H54 (cell line): ENCODE measurements around the gene VPS37C.

Experiments used
- DNase-seq: peaks from one replicate; pipeline ENCODE4 v3.0.0; 2011; ENCODE audit warnings: low spot score, mixed read lengths; ENCODE audit not compliant: insufficient read length
- FAIRE-seq: peaks from 3 replicates; lab custom pipeline; 2011; peaks lifted over from hg19 to GRCh38; lab: Jason Lieb, UNC
- POLR2A ChIP-seq: IDR thresholded peaks from 2 replicates; pipeline ENCODE4 v1.6.1; 2011; ENCODE audit warnings: low read depth, mild to moderate bottlenecking, low read length

VPS37C gene

DNA sequence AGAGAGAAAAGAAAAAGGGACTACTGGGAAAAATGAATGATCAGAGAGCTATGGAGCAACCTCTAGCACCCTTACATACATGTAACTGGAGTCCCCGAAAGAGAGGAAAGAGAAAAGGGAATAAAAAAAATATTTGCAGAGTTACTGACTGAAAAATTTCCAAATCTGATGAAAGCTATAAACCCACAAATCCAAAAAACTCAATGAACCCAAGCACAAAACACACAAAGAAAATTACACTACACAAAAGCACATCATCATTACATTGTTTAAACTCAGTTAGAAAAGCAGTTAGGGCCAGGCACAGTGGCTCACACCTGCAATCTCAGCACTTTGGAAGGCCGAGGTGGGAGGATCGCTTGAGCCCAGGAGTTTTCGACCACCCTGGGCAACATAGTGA, 6.7 kb downstream of the VPS37C start:
- FAIRE-seq, result no peak
- DNase-seq, result no peak
- no peak for TF ChIP-seq POLR2A

- FAIRE-seq, result no peak
- TF ChIP-seq POLR2A, result no peak
- no peak for DNase-seq
Measured at GRCh38 chr11:61153593-61154095, 7.6 kb downstream of the VPS37C start.

GRCh38 chr11:61152816-61153592, 8.2 kb downstream of the VPS37C start:
- FAIRE-seq (no peak), DNase-seq (no peak)
- no peak for TF ChIP-seq POLR2A

DNA sequence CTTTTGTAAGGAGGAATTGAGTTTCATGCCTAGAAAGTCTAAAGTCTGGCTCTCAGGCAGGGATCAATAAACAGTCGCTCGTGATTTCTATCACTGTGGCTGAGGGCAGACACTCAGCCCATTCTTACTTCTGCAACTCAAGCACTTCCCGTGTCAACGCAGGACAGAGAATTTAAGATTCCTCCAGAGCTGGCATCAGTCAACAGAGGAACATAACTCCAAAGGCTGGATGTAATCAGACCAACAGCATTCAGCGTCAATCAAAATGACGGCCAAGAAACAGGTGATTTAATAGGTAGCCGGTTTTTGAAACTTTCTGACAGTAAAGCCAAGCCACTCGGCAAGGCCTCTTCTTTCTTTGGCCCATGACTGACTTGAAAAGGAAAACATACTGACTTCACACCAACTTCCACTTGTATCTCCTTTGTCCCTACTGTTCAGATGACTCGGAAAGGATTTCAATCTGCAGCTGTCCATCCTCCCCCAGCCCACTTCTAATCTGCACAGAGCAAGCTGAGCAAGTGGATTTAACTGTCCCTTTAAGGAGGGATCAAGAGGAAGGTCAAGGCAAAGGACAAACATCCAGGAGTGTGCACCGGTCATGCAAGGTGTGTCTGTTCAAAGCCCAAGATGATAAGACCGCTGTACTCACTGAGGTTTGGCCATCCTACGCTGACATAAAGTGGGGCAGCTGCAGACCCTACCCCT, 9.5 kb downstream of the VPS37C start:
- FAIRE-seq, result no peak
- TF ChIP-seq POLR2A, result no peak
- DNase-seq, result no peak

- no peak for TF ChIP-seq POLR2A
- no peak for FAIRE-seq
- DNase-seq, result no peak
Measured at GRCh38 chr11:61150706-61151544, 10.3 kb downstream of the VPS37C start.

GRCh38 chr11:61149624-61150615, 11.3 kb downstream of the VPS37C start:
- DNase-seq, result no peak
- no peak for TF ChIP-seq POLR2A
- no peak for FAIRE-seq

- no peak for DNase-seq
- no peak for FAIRE-seq
- no peak for TF ChIP-seq POLR2A
Measured at GRCh38 chr11:61147791-61148620, 13.2 kb downstream of the VPS37C start.

- no peak for TF ChIP-seq POLR2A
Measured at GRCh38 chr11:61147271-61147670, 14.0 kb downstream of the VPS37C start.

GRCh38 chr11:61146416-61146815, 14.8 kb downstream of the VPS37C start:
- FAIRE-seq (no peak), DNase-seq (no peak)
- TF ChIP-seq POLR2A, result no peak

More at GRCh38 chr11:61147271-61147670, 14.0 kb downstream of the VPS37C start:
- DNase-seq (no peak), FAIRE-seq (no peak)

DNA sequence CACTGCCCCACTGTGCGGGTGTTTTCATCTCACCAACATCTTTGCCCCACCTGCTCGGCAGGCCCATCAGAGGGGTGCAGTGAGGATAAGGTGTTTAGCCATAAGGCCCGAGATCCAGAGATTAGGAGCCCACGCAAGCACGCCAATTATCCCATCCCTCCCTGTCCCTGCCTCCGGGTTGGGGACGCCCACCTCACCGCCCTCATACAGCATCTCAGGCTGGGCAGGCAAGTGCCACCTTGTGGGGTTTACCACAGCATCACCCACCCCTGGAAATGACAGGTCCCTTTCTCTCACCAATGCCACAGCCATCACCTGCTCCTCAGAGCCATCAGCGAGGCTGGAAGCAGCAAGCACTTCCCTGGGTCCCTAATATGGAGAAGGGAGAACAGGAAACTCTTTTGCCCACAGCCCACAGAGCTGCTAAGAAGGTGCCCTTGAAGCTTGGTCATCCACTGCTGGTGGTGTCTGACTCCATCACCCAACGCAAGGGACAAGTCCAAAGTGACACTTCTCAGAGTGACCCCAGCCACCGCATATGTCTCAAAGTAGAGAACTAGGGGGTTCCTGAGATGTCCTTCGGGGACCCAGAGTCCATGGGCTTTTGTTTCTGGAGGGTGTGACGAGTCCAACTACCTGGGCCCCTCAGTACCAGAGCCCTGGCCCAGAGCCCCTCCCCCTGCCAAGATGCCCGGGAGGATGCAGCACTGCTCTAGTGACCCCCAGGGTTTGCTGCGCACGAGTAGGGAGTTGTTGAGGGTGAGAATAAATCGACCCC, 15.8 kb downstream of the VPS37C start:
- DNase-seq (no peak), FAIRE-seq (no peak)
- TF ChIP-seq POLR2A, result no peak

DNA sequence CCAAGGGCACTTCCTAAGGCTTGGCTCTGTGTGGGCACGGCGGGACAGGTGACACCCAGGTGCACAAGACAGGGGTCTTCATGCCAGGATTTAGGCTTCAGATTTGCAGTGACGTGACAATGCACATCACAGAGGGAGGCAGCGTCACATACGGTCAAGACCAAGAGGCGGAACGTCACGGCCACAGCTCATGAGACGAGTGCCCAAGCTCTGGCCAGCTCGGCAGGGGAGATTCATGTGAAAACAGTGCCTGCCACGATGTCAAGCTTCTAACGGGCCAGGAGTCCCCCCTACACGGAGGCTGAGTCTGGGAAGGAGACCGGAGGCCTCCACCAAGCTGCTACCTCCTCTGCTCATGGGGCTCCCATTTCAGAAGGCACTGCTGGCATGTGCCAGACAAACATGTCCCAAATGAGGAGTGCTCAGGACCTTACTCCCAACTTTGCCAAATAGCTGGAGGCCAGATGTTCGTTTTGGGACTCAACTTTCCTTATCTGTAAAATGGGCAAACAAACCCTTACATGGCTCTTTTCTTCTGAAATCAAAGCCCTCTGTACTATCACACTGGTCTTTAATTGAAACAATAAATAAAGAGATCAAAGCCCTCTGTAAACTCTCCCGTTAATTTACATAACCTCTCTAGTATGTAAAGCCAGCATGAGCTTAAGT, 16.6 kb downstream of the VPS37C start:
- DNase-seq, result no peak
- no peak for TF ChIP-seq POLR2A
- FAIRE-seq, result no peak
